Measurements from ENCODE around the gene GLOD4. TPM values are rescaled to one million over a fixed set of nuclear protein-coding genes. Genes with fewer than 3 reads are reported as not detected.
"Not testable (repeated sequence)": the region's sequence is repeated elsewhere in the genome, so short reads cannot be mapped to it uniquely, and the experiment has no call there.

GLOD4 gene
- total and polyA plus RNA-seq, 2 experiments from 2014 or later: 76.8 to 85.3 TPM

- Histone ChIP-seq H3K4me3 (peak overlapping the region; percentile 62), H3K27ac (peak overlapping the region; percentile 42), H3K36me3 (peaks cover 12% of the 10 kb centered on the region), H3K9me3 (ENCODE audit: low read depth) (no peaks in the 10 kb centered on the region), H3K4me1 (ENCODE audit: low read depth) (peaks cover 5% of the 10 kb centered on the region), H3K27me3 (no peaks in the 10 kb centered on the region)
- DNase-seq (ENCODE audit: low read depth in 1 of 2, low spot score in 1 of 2): peak; percentile 35 to 52
- TF ChIP-seq CTCF (IDR thresholded peaks at IDR 0.05; ENCODE audit: low read depth, low read length): no peak
Observed at GRCh38 chr17:751269-752001, 30.6 kb downstream of the GLOD4 start.

DNA sequence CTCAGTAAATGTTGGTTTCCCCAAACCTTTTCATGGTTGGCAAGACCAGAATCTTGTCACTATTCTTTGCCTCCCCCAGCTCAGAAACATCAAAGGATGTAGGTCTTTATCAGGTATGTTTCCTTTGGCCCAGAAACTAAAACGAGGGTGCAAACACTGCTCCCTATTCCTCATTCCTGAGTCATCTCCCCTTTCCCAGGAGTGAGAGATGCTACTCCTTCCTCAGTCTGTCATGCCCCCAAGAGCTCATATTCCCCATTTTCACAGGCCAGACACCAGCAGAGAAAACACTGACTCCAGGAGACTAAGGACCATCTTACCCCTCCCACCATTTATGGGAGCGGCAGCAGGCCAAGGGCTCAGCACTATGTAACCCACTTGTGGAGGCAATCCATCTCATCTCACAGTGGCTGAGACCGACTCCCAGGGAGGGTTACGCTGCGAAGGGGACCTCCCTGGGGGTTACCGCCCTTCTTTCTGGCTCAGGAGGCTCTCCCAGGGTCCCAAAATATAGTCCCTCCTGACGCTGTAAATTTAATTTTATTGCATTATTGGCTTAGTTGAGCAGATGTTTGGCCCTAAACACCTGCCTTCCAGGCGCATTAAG lies 31.5 kb downstream of the GLOD4 start:
- Histone ChIP-seq H3K36me3 (peaks cover 19% of the 10 kb centered on the region), H3K27ac (no peak overlapping the region), H3K4me3 (peak overlapping the region; percentile 62), H3K9me3 (ENCODE audit: low read depth) (no peaks in the 10 kb centered on the region), H3K27me3 (no peaks in the 10 kb centered on the region), H3K4me1 (ENCODE audit: low read depth) (peaks cover under 1% of the 10 kb centered on the region)
- no peak for TF ChIP-seq CTCF (IDR thresholded peaks at IDR 0.05; ENCODE audit: low read depth, low read length)
- no peak for DNase-seq (ENCODE audit: low read depth in 1 of 2, low spot score in 1 of 2)

DNA sequence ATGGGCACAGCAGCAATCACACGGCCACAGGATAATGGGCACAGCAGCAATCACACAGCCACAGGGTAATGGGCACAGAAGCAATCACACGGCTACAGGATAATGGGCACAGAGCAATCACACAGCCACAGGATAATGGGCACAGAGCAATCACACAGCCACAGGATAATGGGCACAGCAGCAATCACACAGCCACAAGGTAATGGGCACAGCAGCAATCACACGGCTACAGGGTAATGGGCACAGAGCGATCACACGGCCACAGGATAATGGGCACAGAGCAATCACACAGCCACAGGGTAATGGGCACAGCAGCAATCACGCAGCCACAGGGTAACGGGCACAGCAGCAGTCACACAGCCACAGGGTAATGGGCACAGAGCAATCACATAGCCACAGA lies 32.7 kb downstream of the GLOD4 start:
- H3K36me3 ChIP-seq: peaks cover 28% of the 10 kb centered on the region
- not testable (repeated sequence) for H3K4me1 ChIP-seq (ENCODE audit: low read depth); H3K4me3 ChIP-seq; H3K9me3 ChIP-seq (ENCODE audit: low read depth); DNase-seq (ENCODE audit: low read depth in 1 of 2, low spot score in 1 of 2); H3K27ac ChIP-seq; H3K27me3 ChIP-seq

DNA sequence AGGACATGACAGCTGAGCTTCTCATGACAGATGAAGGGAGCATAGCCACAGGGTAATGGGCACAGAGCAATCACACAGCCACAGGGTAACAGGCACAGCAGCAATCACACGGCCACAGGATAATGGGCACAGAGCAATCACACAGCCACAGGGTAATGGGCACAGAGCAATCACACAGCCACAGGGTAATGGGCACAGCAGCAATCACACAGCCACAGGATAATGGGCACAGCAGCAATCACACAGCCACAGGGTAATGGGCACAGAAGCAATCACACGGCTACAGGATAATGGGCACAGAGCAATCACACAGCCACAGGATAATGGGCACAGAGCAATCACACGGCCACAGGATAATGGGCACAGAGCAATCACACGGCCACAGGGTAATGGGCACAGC lies 33.5 kb downstream of the GLOD4 start:
- H3K27ac ChIP-seq; H3K4me1 ChIP-seq (ENCODE audit: low read depth); H3K4me3 ChIP-seq; DNase-seq (ENCODE audit: low read depth in 1 of 2, low spot score in 1 of 2); H3K9me3 ChIP-seq (ENCODE audit: low read depth); H3K27me3 ChIP-seq: not testable (repeated sequence)
- H3K36me3 ChIP-seq: peaks cover 28% of the 10 kb centered on the region

DNA sequence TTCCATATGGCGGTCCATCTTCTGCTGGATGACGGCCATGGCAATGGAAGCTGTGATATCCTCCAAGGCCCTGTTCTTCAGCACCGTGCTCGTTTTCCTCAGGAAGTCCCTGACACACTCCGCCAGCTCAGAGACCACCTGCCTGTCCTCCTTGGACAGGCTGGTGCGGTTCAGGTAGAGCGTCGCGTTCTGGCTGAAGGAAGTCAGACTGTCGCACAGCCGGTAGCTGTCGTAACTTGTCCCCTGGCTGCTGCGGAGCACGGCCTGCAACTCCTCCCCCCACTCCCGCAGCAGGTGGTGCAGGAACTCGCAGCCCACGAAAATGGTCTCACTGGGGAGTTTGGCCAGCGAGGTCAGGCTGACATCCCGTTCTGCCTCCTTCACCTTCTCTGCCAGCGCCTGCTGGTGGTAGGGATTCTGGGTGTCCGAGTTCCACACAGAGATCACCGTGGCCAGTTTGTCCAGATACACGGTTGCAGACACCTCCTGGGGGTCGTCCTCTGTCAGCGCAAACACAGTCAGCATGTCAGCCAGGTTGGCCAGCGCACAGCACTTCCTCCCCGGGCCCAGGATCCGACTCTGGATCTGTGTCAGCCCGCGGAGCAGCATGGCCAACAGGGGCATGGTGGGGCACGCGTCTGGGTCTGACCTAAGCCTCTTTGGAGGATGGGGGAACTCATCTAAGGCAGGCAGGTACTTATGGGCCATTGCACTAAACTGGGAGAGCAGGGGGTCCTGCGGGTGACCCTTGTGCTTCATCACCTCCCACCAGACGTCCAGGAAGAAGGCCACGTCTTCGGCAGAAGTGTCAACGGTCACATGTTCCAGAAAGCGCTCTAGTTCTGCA lies 35.1 kb downstream of the GLOD4 start:
- H3K27ac ChIP-seq: no peak overlapping the region
- no peaks in the 10 kb centered on the region for H3K4me1 ChIP-seq (ENCODE audit: low read depth)
- TF ChIP-seq CTCF (IDR thresholded peaks at IDR 0.05; ENCODE audit: low read depth, low read length): no peak
- H3K36me3 ChIP-seq: peaks cover 36% of the 10 kb centered on the region
- no peaks in the 10 kb centered on the region for H3K27me3 ChIP-seq
- H3K9me3 ChIP-seq (ENCODE audit: low read depth): no peaks in the 10 kb centered on the region
- H3K4me3 ChIP-seq: no peak overlapping the region
- DNase-seq (ENCODE audit: low read depth in 1 of 2, low spot score in 1 of 2): no peak

DNA sequence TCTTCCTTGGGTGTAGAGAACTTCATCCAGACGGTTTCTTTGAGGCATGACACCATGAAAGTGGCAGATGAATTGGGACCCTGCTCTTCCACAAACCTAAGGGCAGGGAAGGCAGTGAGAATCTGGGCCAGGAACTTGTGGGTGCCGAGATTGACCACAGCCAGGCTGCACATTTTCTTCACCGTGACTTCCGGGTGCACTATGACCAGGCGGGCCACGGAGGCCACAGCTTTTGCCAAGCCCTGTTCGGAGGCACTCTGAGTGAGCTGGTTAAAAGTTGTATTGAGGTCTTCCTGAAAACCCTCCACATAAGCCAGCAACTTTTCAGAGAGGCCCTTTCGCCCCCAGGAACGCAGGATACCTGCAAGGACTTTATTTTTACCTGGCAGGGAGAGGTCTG lies 35.9 kb downstream of the GLOD4 start:
- TF ChIP-seq CTCF (IDR thresholded peaks at IDR 0.05; ENCODE audit: low read depth, low read length): no peak
- Histone ChIP-seq H3K4me1 (ENCODE audit: low read depth) (no peaks in the 10 kb centered on the region), H3K27me3 (no peaks in the 10 kb centered on the region), H3K27ac (no peak overlapping the region), H3K36me3 (peaks cover 41% of the 10 kb centered on the region), H3K4me3 (no peak overlapping the region), H3K9me3 (ENCODE audit: low read depth) (no peaks in the 10 kb centered on the region)
- no peak for DNase-seq (ENCODE audit: low read depth in 1 of 2, low spot score in 1 of 2)
